Astrocyte (in vitro differentiated cells and primary cell): ENCODE measurements around the gene TGDS. TPM values are rescaled to one million over a fixed set of nuclear protein-coding genes. Genes with fewer than 3 reads are reported as not detected.

Experiments used
- DNase-seq: peaks from one replicate; pipeline ENCODE4 v3.0.0-alpha.2; 2010; ENCODE audit warnings: low read depth
- FAIRE-seq: peaks from 2 replicates; lab custom pipeline; 2011; peaks lifted over from hg19 to GRCh38; lab: Jason Lieb, UNC
- H2AFZ ChIP-seq: 2 replicates; pipeline ENCODE4 v1.6.0; 2012; ENCODE audit warnings: low read depth, low read length, inconsistent platforms
- H3K27ac ChIP-seq: 2 replicates; pipeline ENCODE4 v1.5.1; 2011; ENCODE audit warnings: low read depth, low read length, inconsistent platforms
- H3K27me3 ChIP-seq: 2 replicates; pipeline ENCODE4 v1.6.0; 2011; ENCODE audit warnings: low read length, inconsistent platforms; ENCODE audit not compliant: insufficient read depth
- H3K36me3 ChIP-seq: 2 replicates; pipeline ENCODE4 v1.5.1; 2011; ENCODE audit warnings: low read length, inconsistent platforms; ENCODE audit not compliant: insufficient read depth
- H3K4me1 ChIP-seq: 2 replicates; pipeline ENCODE4 v1.5.1; 2011; ENCODE audit warnings: low read length, inconsistent platforms; ENCODE audit not compliant: insufficient read depth
- H3K4me2 ChIP-seq: 2 replicates; pipeline ENCODE4 v1.6.0; 2012; ENCODE audit warnings: low read length, inconsistent platforms
- H3K4me3 ChIP-seq: 2 replicates; pipeline ENCODE4 v1.5.1; 2011; ENCODE audit warnings: low read depth, mild to moderate bottlenecking, low read length, inconsistent platforms; ENCODE audit not compliant: insufficient read depth
- H3K79me2 ChIP-seq: 2 replicates; pipeline ENCODE4 v1.6.0; 2012; ENCODE audit warnings: mild to moderate bottlenecking, low read length, inconsistent platforms; ENCODE audit not compliant: insufficient read depth
- H3K9ac ChIP-seq: 2 replicates; pipeline ENCODE4 v1.6.0; 2012; ENCODE audit warnings: mild to moderate bottlenecking, low read length, inconsistent platforms
- H3K9me3 ChIP-seq: 2 replicates; pipeline ENCODE4 v1.5.1; 2012; ENCODE audit warnings: low read depth, mild to moderate bottlenecking, low read length, inconsistent platforms; ENCODE audit not compliant: insufficient read depth
- H4K20me1 ChIP-seq: 2 replicates; pipeline ENCODE4 v1.6.0; 2012; ENCODE audit warnings: low read length, inconsistent platforms; ENCODE audit not compliant: insufficient read depth
- H3K27ac Mint-ChIP-seq: one replicate; pipeline ENCODE4 v1.8.0; 2021; ENCODE audit warnings: mild to moderate bottlenecking, mixed read lengths; ENCODE audit not compliant: unreplicated experiment
- H3K27me3 Mint-ChIP-seq: one replicate; pipeline ENCODE4 v1.8.0; 2021; ENCODE audit warnings: low read depth, mixed read lengths; ENCODE audit not compliant: unreplicated experiment
- H3K36me3 Mint-ChIP-seq: one replicate; pipeline ENCODE4 v1.8.0; 2021; ENCODE audit warnings: low read depth, mixed read lengths; ENCODE audit not compliant: unreplicated experiment
- H3K4me1 Mint-ChIP-seq: one replicate; pipeline ENCODE4 v1.8.0; 2021; ENCODE audit warnings: low read depth, mixed read lengths; ENCODE audit not compliant: unreplicated experiment
- H3K4me3 Mint-ChIP-seq: one replicate; pipeline ENCODE4 v1.8.0; 2021; ENCODE audit warnings: mild to moderate bottlenecking, moderate library complexity, mixed read lengths; ENCODE audit not compliant: unreplicated experiment
- H3K9me3 Mint-ChIP-seq: one replicate; pipeline ENCODE4 v1.8.0; 2021; ENCODE audit warnings: mild to moderate bottlenecking, mixed read lengths; ENCODE audit not compliant: unreplicated experiment
- CTCF ChIP-seq: IDR thresholded peaks from 2 replicates; pipeline ENCODE4 v1.5.1; 2011; ENCODE audit warnings: low read depth, mild to moderate bottlenecking, inconsistent platforms, low read length, moderate library complexity; ENCODE audit not compliant: insufficient read depth
- EZH2 ChIP-seq: IDR thresholded peaks from 2 replicates; pipeline ENCODE4 v1.6.1; 2012; ENCODE audit warnings: mild to moderate bottlenecking, low read length, inconsistent platforms; ENCODE audit not compliant: insufficient read depth
- total RNA-seq: library from RNA; stranded (reverse); gene quantifications from 2 replicates; pipeline ENCODE4 v1.2.1, GENCODE V29; 2021

TGDS gene
- total RNA-seq, 1 donor from 2014 or later: 11.7 TPM

GRCh38 chr13:94609196-94609595 is 13.2 kb upstream of the TGDS start:
- no peak overlapping the region for H2AFZ ChIP-seq
- H3K27me3 ChIP-seq: no peaks in the 10 kb centered on the region
- H3K27ac ChIP-seq: no peak overlapping the region
- no peak overlapping the region for H3K4me3 ChIP-seq
- H3K4me2 ChIP-seq: no peak overlapping the region
- H3K36me3 Mint-ChIP-seq: peaks cover 18% of the 10 kb centered on the region
- TF ChIP-seq CTCF (no peak), EZH2 (no peak)
- H3K79me2 ChIP-seq: peaks cover 35% of the 10 kb centered on the region
- H3K36me3 ChIP-seq: peaks cover 32% of the 10 kb centered on the region
- H3K9ac ChIP-seq: no peak overlapping the region
- FAIRE-seq: no peak
- H3K4me1 ChIP-seq: no peaks in the 10 kb centered on the region
- peaks cover 28% of the 10 kb centered on the region for H4K20me1 ChIP-seq
- H3K9me3 ChIP-seq: no peaks in the 10 kb centered on the region
- no peaks in the 10 kb centered on the region for H3K4me1 Mint-ChIP-seq
- no peak overlapping the region for H3K27ac Mint-ChIP-seq
- no peaks in the 10 kb centered on the region for H3K9me3 Mint-ChIP-seq
- DNase-seq: no peak
- H3K27me3 Mint-ChIP-seq: no peaks in the 10 kb centered on the region
- H3K4me3 Mint-ChIP-seq: no peak overlapping the region

- no peaks in the 10 kb centered on the region for H3K4me1 ChIP-seq
- Mint-ChIP-seq H3K36me3 (peaks cover 18% of the 10 kb centered on the region), H3K4me1 (no peaks in the 10 kb centered on the region), H3K4me3 (no peak overlapping the region), H3K27me3 (no peaks in the 10 kb centered on the region), H3K27ac (no peak overlapping the region), H3K9me3 (no peaks in the 10 kb centered on the region)
- TF ChIP-seq EZH2 (no peak), CTCF (no peak)
- H3K4me2 ChIP-seq: no peak overlapping the region
- H4K20me1 ChIP-seq: peaks cover 26% of the 10 kb centered on the region
- no peak overlapping the region for H3K9ac ChIP-seq
- no peak for DNase-seq
- no peak for FAIRE-seq
- H3K4me3 ChIP-seq: no peak overlapping the region
- no peaks in the 10 kb centered on the region for H3K27me3 ChIP-seq
- peaks cover 32% of the 10 kb centered on the region for H3K36me3 ChIP-seq
- no peak overlapping the region for H2AFZ ChIP-seq
- no peak overlapping the region for H3K27ac ChIP-seq
- no peaks in the 10 kb centered on the region for H3K9me3 ChIP-seq
- H3K79me2 ChIP-seq: peaks cover 40% of the 10 kb centered on the region
Observed at GRCh38 chr13:94608586-94608985, 12.6 kb upstream of the TGDS start.

GRCh38 chr13:94607939-94608338 is 12.0 kb upstream of the TGDS start:
- TF ChIP-seq EZH2 (no peak), CTCF (no peak)
- H3K4me2 ChIP-seq: no peak overlapping the region
- peaks cover 1% of the 10 kb centered on the region for H3K4me1 Mint-ChIP-seq

More at GRCh38 chr13:94607939-94608338, 12.0 kb upstream of the TGDS start:
- Histone ChIP-seq H3K79me2 (peaks cover 47% of the 10 kb centered on the region), H3K9me3 (no peaks in the 10 kb centered on the region), H3K4me1 (peaks cover 3% of the 10 kb centered on the region), H3K9ac (no peak overlapping the region), H3K4me3 (no peak overlapping the region), H2AFZ (no peak overlapping the region), H4K20me1 (peaks cover 26% of the 10 kb centered on the region), H3K27me3 (no peaks in the 10 kb centered on the region), H3K27ac (no peak overlapping the region), H3K36me3 (peaks cover 32% of the 10 kb centered on the region)
- Mint-ChIP-seq H3K27me3 (no peaks in the 10 kb centered on the region), H3K36me3 (peaks cover 15% of the 10 kb centered on the region), H3K4me3 (no peak overlapping the region), H3K9me3 (no peaks in the 10 kb centered on the region), H3K27ac (no peak overlapping the region)
- FAIRE-seq (peak; percentile 45), DNase-seq (no peak)
